Astrocyte of the hippocampus (primary cell): Measurements from ENCODE around the gene MT1A.
A peak's percentile ranks its signal among the peaks of the same experiment; 100 is the strongest.
"Not testable (repeated sequence)": the region's sequence is repeated elsewhere in the genome, so short reads cannot be mapped to it uniquely, and the experiment has no call there.

ENCODE experiments used
- DNase-seq: peaks from one replicate; pipeline ENCODE4 v3.0.0; 2011; ENCODE audit warnings: low read depth, low spot score

The MT1A gene

DNA sequence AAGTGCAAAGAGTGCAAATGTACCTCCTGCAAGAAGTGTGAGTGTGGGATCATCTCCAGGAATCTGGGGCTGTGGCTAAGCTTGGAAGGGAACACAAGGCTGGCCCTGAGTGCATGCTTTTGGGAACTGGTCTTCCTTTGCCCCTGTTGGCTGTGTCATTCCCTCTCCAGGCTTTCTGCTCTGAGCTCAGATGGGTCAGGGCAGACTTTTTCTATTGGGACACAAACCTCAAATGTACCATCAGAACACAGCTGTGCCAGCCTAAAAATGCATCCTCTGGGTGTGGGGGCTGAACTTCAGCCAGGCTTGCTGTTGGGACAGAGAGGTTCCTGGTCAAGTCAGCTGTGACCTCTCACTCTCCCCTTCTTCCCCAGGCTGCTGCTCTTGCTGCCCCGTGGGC lies 14.1 kb downstream of the MT1A start:
- DNase-seq = no peak

GRCh38 chr16:56653218-56653617 lies 14.8 kb downstream of the MT1A start:
- DNase-seq = no peak

DNA sequence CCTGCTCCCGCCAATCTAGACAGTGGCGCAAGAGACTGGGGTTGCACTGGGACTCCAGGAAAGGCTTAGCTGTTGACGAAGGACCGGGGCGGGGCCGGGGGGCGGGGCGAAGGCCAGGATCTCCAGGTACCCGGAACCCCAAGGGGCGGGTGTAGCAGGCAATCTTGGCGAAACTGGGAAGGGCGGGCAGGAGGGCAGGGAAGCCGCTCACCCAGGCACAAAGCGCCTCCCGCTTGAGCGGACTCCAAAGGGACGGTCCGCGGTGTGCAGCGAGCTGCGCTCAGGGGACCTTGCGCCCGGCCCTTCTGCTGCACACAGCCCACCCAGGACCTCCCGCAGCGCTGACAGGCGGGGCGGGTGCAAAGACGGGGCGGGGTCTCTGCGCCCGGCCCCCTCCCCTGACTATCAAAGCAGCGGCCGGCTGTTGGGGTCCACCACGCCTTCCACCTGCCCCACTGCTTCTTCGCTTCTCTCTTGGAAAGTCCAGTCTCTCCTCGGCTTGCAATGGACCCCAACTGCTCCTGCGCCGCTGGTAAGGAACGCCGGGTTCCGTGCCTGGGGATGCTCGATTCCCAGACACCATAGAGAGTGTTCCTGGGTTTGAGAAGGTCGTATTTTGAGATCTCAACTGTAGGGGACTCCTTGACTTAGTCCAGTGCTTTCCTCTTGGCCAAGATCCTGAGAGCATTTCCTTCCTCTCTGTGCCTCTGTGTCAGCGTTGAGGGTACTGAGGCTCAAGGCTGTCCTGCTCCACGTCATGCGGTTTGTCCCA lies 19.3 kb downstream of the MT1A start, which contains the start of gene MT1F:
TSS of gene MT1F (plus strand) at position 405 of the 772 bp plus-strand sequence. CDS start at position 505, 100 bp downstream.
- DNase-seq = peak; percentile 50

GRCh38 chr16:56658327-56658875 lies 19.9 kb downstream of the MT1A start:
- no peak for DNase-seq

DNA sequence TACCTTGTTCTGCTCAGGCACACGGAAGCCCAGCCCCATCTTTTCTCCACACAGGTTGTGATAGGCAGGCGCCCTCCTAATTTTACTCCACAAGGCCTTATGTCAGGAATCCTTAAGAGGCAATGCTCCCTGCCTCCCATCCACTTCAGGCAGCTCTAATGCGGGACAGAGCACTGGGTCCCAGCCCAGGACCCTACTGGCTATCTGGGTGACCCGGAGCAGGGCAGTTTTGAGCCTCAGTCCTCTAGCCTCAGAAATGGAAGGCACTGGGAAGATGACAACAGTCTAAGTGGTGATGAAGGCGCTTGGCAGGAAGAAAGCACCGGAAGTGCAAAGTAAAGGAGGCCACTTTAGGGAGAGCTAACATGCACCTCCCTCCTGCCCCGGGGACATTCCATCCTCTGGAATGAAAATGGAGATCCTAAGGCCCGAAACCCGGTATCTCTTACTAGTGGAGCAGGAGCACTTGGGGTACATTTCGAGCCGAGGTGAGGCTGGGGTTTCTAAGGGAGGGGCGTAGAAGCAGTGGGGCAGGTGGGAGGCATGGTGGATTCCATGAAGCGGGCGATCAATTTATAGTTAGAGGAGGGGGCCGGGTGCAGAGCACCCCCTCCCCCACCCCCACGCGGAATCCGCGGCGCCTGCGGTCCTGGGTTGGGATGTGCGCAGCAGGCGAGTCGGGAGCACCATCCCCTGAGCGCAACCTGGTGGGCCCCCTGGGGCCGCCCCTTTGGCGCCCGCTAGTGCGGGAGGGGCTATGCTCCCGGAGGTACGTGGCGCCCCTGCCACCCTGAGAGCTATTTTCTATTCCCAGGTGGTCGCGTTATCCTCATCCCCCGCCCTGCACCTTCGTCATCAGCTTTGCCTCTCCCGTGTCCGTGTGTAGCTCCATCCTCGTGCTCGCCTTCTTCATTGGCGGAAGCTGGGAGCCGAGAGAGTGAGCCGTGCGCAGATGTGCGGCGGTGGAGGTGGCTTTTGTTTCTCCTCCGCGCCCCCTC lies 24.2 kb downstream of the MT1A start:
- DNase-seq = no peak

- DNase-seq = no peak
Measured at GRCh38 chr16:56664506-56664905, 26.0 kb downstream of the MT1A start.

GRCh38 chr16:56665286-56666261 lies 27.1 kb downstream of the MT1A start:
- DNase-seq = not testable (repeated sequence)

DNA sequence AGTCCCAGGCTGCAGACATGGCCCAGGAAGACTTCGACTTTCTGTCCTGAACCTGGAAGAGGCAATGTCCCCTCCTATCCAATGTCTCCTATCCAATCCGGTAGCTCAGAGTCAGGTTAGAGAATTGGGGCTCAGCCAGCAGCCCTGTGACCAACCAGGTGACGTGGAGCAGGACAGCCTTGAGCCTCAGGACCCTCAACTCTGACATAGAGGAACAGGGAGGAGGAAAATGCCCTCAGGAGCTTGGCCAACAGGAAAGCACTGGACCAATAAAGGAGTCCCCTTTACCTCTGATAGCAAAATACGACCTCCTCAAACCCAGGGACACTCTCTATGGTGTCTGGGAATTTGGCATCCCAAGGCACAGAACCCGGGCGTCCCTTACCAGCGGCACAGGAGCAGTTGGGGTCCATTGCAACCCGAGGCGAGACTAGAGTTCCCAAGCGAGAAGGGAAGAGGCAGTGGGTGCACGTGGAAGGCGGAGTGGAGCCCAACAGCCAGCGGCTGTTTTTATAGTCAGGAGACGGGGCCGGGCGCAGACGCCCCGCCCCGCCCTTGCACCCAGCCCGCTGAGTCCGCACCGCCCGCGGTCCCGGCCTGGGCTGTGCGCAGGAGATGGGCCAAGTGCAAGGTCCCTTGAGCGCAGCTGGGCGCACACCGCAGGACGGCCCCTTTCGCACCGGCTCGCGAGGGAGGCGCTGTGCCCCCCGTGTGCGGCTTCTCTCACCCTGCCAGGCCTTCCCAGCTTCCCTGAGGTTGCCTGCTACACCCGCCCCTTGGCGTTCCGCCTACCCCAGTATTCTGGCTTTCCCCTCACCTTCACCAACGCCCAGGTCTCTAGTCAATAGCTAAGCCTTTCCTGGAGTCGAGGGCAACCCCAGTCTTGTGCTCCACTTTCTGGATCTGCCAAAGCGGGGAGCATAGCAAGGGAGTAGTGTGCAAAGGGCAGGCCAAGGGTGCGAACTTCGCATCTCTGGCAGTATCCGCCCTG lies 29.4 kb downstream of the MT1A start, which contains the start of gene MT1G:
TSS of gene MT1G (minus strand) at position 485 of the 991 bp plus-strand sequence. CDS start at position 413, 72 bp downstream.
- peak; percentile 37 for DNase-seq

- DNase-seq = no peak
Measured at GRCh38 chr16:56669005-56669839, 30.8 kb downstream of the MT1A start, which contains the start of gene MT1H. Gene MT1H, plus strand, starts transcription at chr16:56669814. Its CDS starts 71 bp downstream, at chr16:56669885.

DNA sequence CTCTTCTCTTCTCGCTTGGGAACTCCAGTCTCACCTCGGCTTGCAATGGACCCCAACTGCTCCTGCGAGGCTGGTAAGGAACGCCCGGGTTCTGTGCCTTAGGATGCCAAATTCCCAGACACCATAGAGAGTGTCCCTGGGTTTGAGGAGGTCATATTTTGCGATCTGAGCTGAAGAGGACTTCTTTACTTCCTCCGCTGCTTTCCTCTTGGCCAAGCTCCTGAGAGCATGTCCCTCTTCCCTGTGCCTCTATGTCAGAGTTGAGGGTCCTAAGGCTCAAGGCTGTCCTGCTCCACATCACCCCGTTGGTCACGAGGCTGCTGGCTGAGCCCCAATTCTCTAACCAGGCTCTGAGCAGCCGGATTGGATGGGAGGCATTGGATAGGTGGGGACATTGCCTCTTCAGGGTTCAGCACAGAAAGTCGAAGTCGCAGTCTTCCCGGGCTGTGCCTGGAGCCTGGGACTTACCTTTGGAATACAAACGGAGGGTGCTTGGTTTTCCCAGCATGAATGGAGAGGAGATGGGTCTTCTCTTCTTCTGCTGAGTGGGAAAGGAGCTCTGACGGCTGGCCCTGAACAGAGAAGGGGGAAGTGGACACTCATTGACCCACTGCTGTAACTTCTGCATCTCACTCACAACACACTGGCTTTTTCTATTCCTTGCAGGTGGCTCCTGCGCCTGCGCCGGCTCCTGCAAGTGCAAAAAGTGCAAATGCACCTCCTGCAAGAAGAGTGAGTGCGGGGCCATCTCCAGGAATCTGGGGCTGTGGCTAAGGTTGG lies 31.6 kb downstream of the MT1A start:
- DNase-seq = no peak

- no peak for DNase-seq
Measured at GRCh38 chr16:56670620-56670934, 32.1 kb downstream of the MT1A start.

DNA sequence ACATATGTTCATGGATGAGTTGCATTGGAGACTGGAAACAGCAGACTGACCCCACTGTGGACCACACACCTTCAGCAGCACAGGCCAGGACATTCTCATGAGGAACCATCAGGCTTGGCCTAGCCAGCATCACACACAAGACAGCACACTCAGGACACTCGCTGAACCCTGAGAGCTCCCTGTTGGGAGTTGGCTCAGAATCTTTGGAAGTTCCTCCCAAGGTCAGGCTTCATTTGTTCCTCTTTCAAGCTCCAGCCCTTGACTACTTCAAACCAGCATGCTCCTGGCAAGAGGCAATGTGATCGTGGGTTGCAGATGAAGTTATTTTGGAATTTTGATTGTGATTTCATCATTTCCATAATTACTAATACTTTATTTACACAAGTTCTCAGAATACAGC lies 33.2 kb downstream of the MT1A start:
- DNase-seq = not testable (repeated sequence)

GRCh38 chr16:56672171-56672570 lies 33.7 kb downstream of the MT1A start:
- DNase-seq = not testable (repeated sequence)

DNA sequence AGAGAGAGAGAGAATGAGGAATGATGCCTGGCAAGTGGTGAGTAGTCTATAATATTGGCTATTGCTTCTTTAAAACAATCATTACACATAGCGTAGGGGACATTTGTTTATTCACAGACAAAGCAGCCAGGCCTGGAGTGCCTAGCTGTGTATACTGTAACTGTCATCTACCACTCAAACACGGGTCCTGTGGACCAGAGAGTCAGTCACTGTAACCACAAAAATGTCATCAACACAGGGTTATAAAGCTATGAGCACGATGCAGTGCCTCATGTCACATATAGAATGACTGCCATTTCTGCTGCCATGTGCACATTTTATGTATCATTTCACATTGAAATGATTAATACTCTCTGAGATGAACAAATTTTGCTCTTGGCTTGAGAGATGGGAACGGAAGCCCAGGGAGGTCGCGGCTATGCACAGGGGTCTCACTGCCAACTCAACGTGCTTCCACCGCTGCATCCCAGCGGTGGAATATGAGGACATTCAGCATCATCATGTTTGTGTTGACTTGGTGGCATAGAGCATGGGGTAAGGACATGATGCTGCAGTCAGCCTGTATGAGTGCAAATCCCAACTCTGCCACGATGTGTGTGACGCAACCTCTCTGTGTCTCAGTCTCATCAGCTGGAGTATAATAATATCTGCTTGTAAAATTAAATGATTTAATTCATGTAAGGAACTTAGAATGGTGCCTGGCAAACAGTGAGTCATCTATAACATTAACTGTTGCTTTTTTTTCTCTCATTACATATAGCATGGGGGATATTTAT lies 34.5 kb downstream of the MT1A start:
- no peak for DNase-seq

DNA sequence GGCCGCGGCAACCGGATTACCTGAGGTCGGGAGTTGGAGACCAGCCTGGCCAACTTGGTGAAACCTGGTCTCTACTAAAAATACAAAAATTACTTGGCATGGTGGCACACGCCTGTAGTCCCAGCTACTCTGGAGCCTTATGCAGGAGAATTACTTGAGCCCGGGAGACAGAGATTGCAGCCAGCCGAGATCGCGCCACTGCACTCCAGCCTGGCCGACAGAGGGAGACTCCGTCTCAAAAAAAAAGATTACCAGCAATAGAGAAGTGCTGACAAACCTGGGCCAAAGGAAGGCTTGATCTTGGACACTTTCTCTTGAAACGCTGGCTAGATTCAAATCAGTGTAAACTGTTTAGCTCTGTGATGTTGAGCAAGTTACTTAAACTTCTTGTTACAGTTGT lies 35.5 kb downstream of the MT1A start:
- DNase-seq = peak; percentile 41

DNA sequence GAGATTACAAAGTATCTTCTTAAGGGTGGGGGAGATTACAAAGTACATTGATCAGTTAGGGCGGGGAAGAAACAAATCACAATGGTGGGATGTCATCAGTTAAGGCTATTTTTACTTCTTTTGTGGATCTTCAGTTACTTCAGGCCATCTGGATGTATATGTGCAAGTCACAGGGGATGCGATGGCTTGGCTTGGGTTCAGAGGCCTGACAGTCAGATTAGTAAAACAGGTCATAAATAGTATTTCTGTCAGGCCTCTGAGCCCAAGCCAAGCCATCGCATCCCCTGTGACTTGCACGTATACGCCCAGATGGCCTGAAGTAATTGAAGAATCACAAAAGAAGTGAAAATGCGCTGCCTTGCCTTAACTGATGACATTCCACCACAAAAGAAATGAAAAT lies 36.1 kb downstream of the MT1A start:
- DNase-seq = not testable (repeated sequence)

- DNase-seq = no peak
Measured at GRCh38 chr16:56675685-56676210, 37.3 kb downstream of the MT1A start.
